SK-N-SH treated with all-trans-retinoic acid at 6 μM for 48 hours (cell line): ENCODE data around the gene LYRM4.

Experiments used
- ATAC-seq: fragments of 200-7000 bp; cut with Tn5 transposase; 3 replicates; pipeline ENCODE4 v1.9.1; 2020; ENCODE audit warnings: mild to moderate bottlenecking, moderate library complexity
- ARNTL ChIP-seq: fragments of 450-650 bp; formaldehyde crosslinking; IDR thresholded peaks from 2 replicates; pipeline ENCODE4 v1.5.0; 2020; ENCODE audit warnings: low read depth, mild to moderate bottlenecking, moderate library complexity, borderline replicate concordance
- BACH2 ChIP-seq: fragments of 250-450 bp; sonication (Bioruptor Pico); IDR thresholded peaks from 2 replicates; pipeline ENCODE4 v1.9.0; 2021; ENCODE audit warnings: mild to moderate bottlenecking, borderline replicate concordance
- CREB5 ChIP-seq: fragments of 250-450 bp; sonication (Bioruptor Pico); IDR thresholded peaks from 2 replicates; pipeline ENCODE4 v1.5.1; 2020; ENCODE audit warnings: low read depth, mild to moderate bottlenecking, moderate library complexity
- CSDC2 ChIP-seq: fragments of 250-450 bp; sonication (Bioruptor Pico); IDR thresholded peaks from 2 replicates; pipeline ENCODE4 v1.5.0; 2020; ENCODE audit warnings: mild to moderate bottlenecking, moderate library complexity
- CSRNP3 ChIP-seq: fragments of 250-450 bp; sonication (Bioruptor Pico); IDR thresholded peaks from 2 replicates; pipeline ENCODE4 v1.5.1; 2021; ENCODE audit warnings: mild to moderate bottlenecking, moderate library complexity
- ESRRG ChIP-seq: fragments of 250-450 bp; sonication (Bioruptor Pico); IDR thresholded peaks from 2 replicates; pipeline ENCODE4 v1.6.1; 2021; ENCODE audit warnings: mild to moderate bottlenecking
- GLIS3 ChIP-seq: fragments of 250-450 bp; sonication (Bioruptor Pico); IDR thresholded peaks from 2 replicates; pipeline ENCODE4 v1.5.0; 2020; ENCODE audit warnings: mild to moderate bottlenecking, moderate library complexity
- ISL1 ChIP-seq: fragments of 250-450 bp; sonication (Bioruptor Pico); IDR thresholded peaks from 2 replicates; pipeline ENCODE4 v2.1.2; 2022; ENCODE audit warnings: mild to moderate bottlenecking, moderate library complexity
- OSR1 ChIP-seq: fragments of 250-450 bp; sonication (Bioruptor Pico); IDR thresholded peaks from 2 replicates; pipeline ENCODE4 v1.8.0; 2022; ENCODE audit warnings: moderate library complexity, mild to moderate bottlenecking, inconsistent platforms
- PATZ1 ChIP-seq: fragments of 250-450 bp; sonication (Bioruptor Pico); IDR thresholded peaks from 2 replicates; pipeline ENCODE4 v1.8.0; 2020; ENCODE audit warnings: mild to moderate bottlenecking, moderate library complexity, borderline replicate concordance
- POU6F1 ChIP-seq: fragments of 250-450 bp; sonication (Bioruptor Pico); IDR thresholded peaks from 2 replicates; pipeline ENCODE4 v1.8.0; 2021; ENCODE audit warnings: low read depth, mild to moderate bottlenecking, moderate library complexity, borderline replicate concordance
- PPARA ChIP-seq: fragments of 250-450 bp; sonication (Bioruptor Pico); IDR thresholded peaks from 2 replicates; pipeline ENCODE4 v1.5.0; 2020; ENCODE audit warnings: mild to moderate bottlenecking, borderline replicate concordance
- RARB ChIP-seq: fragments of 250-450 bp; sonication (Bioruptor Pico); IDR thresholded peaks from 2 replicates; pipeline ENCODE4 v1.8.0; 2021; ENCODE audit warnings: mild to moderate bottlenecking, moderate library complexity
- TCF4 ChIP-seq: fragments of 250-450 bp; sonication (Bioruptor Pico); IDR thresholded peaks from 2 replicates; pipeline ENCODE4 v1.8.0; 2021; ENCODE audit warnings: mild to moderate bottlenecking, moderate library complexity, borderline replicate concordance
- TOX ChIP-seq: fragments of 250-450 bp; sonication (Bioruptor Pico); IDR thresholded peaks from 2 replicates; pipeline ENCODE4 v1.8.0; 2021; ENCODE audit warnings: mild to moderate bottlenecking, moderate library complexity, borderline replicate concordance
- TSHZ2 ChIP-seq: fragments of 250-450 bp; sonication (Bioruptor Pico); IDR thresholded peaks from 2 replicates; pipeline ENCODE4 v1.5.0; 2020; ENCODE audit warnings: mild to moderate bottlenecking, moderate library complexity
- ZC3H10 ChIP-seq: fragments of 250-450 bp; sonication (Bioruptor Pico); IDR thresholded peaks from 2 replicates; pipeline ENCODE4 v1.5.1; 2021; ENCODE audit warnings: mild to moderate bottlenecking, moderate library complexity
- ZFP30 ChIP-seq: fragments of 450-650 bp; formaldehyde crosslinking; IDR thresholded peaks from 2 replicates; pipeline ENCODE4 v1.5.0; 2022; ENCODE audit warnings: mild to moderate bottlenecking, moderate library complexity
- ZNF565 ChIP-seq: fragments of 450-650 bp; formaldehyde crosslinking; conservative IDR thresholded peaks from 2 replicates; pipeline ENCODE4 v1.5.0; 2020; ENCODE audit warnings: low read depth, mild to moderate bottlenecking, moderate library complexity
- ZNF70 ChIP-seq: fragments of 450-650 bp; formaldehyde crosslinking; IDR thresholded peaks from 2 replicates; pipeline ENCODE4 v1.5.0; 2020; ENCODE audit warnings: mild to moderate bottlenecking, moderate library complexity
- ZNF8 ChIP-seq: fragments of 450-650 bp; formaldehyde crosslinking; IDR thresholded peaks from 2 replicates; pipeline ENCODE4 v1.5.0; 2020; ENCODE audit warnings: mild to moderate bottlenecking, moderate library complexity

The LYRM4 gene

GRCh38 chr6:5223309-5223708, 37.4 kb downstream of the LYRM4 start (continued):
- no peak for TF ChIP-seq CREB5 (CRISPR knock-in tag)
- no peak for TF ChIP-seq POU6F1
- no peak for TF ChIP-seq CSDC2 (CRISPR knock-in tag)
- no peak for TF ChIP-seq ZC3H10 (CRISPR knock-in tag)
- TF ChIP-seq RARB (CRISPR knock-in tag): no peak

- ATAC-seq: no peak
- no peak for TF ChIP-seq OSR1 (CRISPR knock-in tag)
- TF ChIP-seq BACH2 (CRISPR knock-in tag): no peak
- no peak for TF ChIP-seq ZNF8 (CRISPR knock-in tag)
- TF ChIP-seq CSRNP3 (CRISPR knock-in tag): no peak
Observed at GRCh38 chr6:5220443-5220842, 40.3 kb downstream of the LYRM4 start.

GRCh38 chr6:5219011-5219691, 41.6 kb downstream of the LYRM4 start:
- no peak for ATAC-seq
- TF ChIP-seq CSDC2 (CRISPR knock-in tag) (no peak), ESRRG (no peak), OSR1 (CRISPR knock-in tag) (no peak), TSHZ2 (no peak), CSRNP3 (CRISPR knock-in tag) (no peak), BACH2 (CRISPR knock-in tag) (no peak), GLIS3 (CRISPR knock-in tag) (no peak), PPARA (CRISPR knock-in tag) (no peak), RARB (CRISPR knock-in tag) (no peak)

- no peak for ATAC-seq
- TF ChIP-seq ESRRG (no peak), BACH2 (CRISPR knock-in tag) (no peak), POU6F1 (no peak), ISL1 (CRISPR knock-in tag) (no peak), ZC3H10 (CRISPR knock-in tag) (no peak), ZNF565 (CRISPR knock-in tag) (no peak), GLIS3 (CRISPR knock-in tag) (no peak), TOX (CRISPR knock-in tag) (no peak), ZFP30 (no peak), PPARA (CRISPR knock-in tag) (no peak), ARNTL (CRISPR knock-in tag) (no peak), ZNF70 (no peak), TCF4 (CRISPR knock-in tag) (no peak), ZNF8 (CRISPR knock-in tag) (no peak), PATZ1 (CRISPR knock-in tag) (no peak)
Observed at GRCh38 chr6:5217356-5217755, 43.4 kb downstream of the LYRM4 start.
